A375 (cell line): ENCODE data around the gene PRKCSH. TPM values are rescaled to one million over a fixed set of nuclear protein-coding genes. Genes with fewer than 3 reads are reported as not detected.

Experiments used
- small RNA-seq: library from RNA; depleted of rRNA; stranded (forward); fragments of <200 nt; gene quantifications from one replicate; pipeline ENCODE3, GENCODE V24; 2014
- total RNA-seq: library from RNA; depleted of rRNA; stranded (reverse); fragments of >200 nt; shearing (Covaris generic); gene quantifications from 2 replicates; pipeline ENCODE4 v1.2.3, GENCODE V29; 2014; rRNA removed

PRKCSH gene
- 230 and 236 TPM in 2 replicates for total RNA-seq

GRCh38 chr19:11435057-11435832, at the start of gene PRKCSH, which contains the start of gene ODAD3:
Gene PRKCSH (plus strand): TSS chr19:11435635. CDS start chr19:11436118, 483 bp downstream.
Gene ODAD3 (minus strand): TSS chr19:11435121. CDS start chr19:11435016, 105 bp downstream.

GRCh38 chr19:11418549-11419506, 16.6 kb upstream of the PRKCSH start, which contains the start of gene RGL3:
Gene RGL3 (minus strand): TSS chr19:11419314. CDS start chr19:11419278, 36 bp downstream.

GRCh38 chr19:11480715-11481533, 45.5 kb downstream of the PRKCSH start, which contains the start of gene ELAVL3:
Gene ELAVL3 (minus strand): TSS chr19:11481046. CDS start chr19:11480608, 438 bp downstream.

Small RNA genes lying within 50 kb of the gene (small RNA-seq; reads per million reads assigned to genes)
- 1.9 reads per million, percentile 73 among the genes with 10 or more reads in this experiment for gene MIR7974
- not detected for gene RF00019

Other genes with a start within 250 kb of the PRKCSH start
- 56.0 and 56.1 TPM in 2 replicates for gene KANK2, start 238.1 kb upstream of the PRKCSH start, total RNA-seq
- gene ANGPTL8, start 196.0 kb upstream of the PRKCSH start, total RNA-seq, result not detected in 2 replicates
- 12.0 and 14.5 TPM in 2 replicates for gene DOCK6, start 173.1 kb upstream of the PRKCSH start, total RNA-seq
- gene TSPAN16, start 139.5 kb upstream of the PRKCSH start, total RNA-seq, result not detected in 2 replicates
- 4.9 and 5.8 TPM in 2 replicates for gene RAB3D, start 96.0 kb upstream of the PRKCSH start, total RNA-seq
- 97.9 and 98.7 TPM in 2 replicates for gene TMEM205, start 89.4 kb upstream of the PRKCSH start, total RNA-seq
- gene CCDC159, start 89.1 kb upstream of the PRKCSH start, total RNA-seq, result 4.4 and 4.9 TPM in 2 replicates
- gene PLPPR2, start 80.2 kb upstream of the PRKCSH start, total RNA-seq, result 10.2 and 18.4 TPM in 2 replicates
- gene SWSAP1, start 61.0 kb upstream of the PRKCSH start, total RNA-seq, result 2.1 and 4.8 TPM in 2 replicates
- 7.6 and 9.4 TPM in 2 replicates for gene EPOR, start 51.3 kb upstream of the PRKCSH start, total RNA-seq
- 12.2 and 17.9 TPM in 2 replicates for gene RGL3, start 16.3 kb upstream of the PRKCSH start, total RNA-seq
- 0.87 and 4.5 TPM in 2 replicates for gene ODAD3, start 514 bp upstream of the PRKCSH start, total RNA-seq
- 0.40 TPM in 1 of 2 replicates, not detected in the other for gene ELAVL3, start 45.4 kb downstream of the PRKCSH start, total RNA-seq
- 10.6 and 14.3 TPM in 2 replicates for gene ZNF653, start 70.2 kb downstream of the PRKCSH start, total RNA-seq
- 95.5 and 112 TPM in 2 replicates for gene ECSIT, start 93.5 kb downstream of the PRKCSH start, total RNA-seq
- not detected in 2 replicates for gene CNN1, start 103.2 kb downstream of the PRKCSH start, total RNA-seq
- 96.8 and 100 TPM in 2 replicates for gene ELOF1, start 123.6 kb downstream of the PRKCSH start, total RNA-seq
- gene ACP5, start 142.0 kb downstream of the PRKCSH start, total RNA-seq, result 10.3 and 14.0 TPM in 2 replicates
- 5.2 and 6.0 TPM in 2 replicates for gene ZNF627, start 161.8 kb downstream of the PRKCSH start, total RNA-seq